ENCODE data around the gene SLC16A2.

DNA sequence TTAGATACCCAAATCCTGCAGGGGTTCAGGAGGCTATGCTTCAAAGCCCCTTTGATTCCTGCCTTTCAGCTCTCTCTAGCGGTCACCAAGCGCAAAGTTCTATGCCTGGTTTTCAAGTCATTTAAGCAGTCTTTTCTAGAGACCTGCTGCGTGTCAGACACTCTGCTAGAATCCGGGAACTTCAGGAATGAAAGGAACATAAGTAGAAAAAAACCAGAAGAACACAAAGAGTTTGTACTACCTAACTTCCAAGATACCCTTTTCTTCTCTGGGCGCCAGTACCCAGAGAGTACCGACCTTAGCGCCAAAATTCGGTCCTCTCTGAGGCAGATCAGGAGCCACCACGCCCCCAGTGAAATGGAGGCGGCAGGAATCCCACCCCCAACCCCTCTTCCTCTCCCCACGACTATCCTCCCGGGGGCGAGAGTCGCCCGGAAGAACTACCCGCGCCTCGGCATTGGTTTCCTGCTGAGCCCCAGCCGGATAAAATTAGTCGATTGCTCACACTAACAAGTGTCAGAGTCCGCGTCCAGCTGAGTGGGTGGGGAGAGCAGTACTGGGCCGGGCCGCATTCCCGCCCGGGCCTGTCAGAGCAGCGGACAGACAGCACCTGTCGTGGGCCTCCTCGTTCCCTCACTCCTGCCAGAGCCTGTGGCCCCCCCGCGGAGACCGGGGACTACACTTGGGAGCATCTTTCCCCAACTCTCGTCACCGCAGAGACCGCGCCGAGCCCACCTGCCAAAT is 114.3 kb downstream of the SLC16A2 start:
- TF ChIP-seq, protein P1, sequence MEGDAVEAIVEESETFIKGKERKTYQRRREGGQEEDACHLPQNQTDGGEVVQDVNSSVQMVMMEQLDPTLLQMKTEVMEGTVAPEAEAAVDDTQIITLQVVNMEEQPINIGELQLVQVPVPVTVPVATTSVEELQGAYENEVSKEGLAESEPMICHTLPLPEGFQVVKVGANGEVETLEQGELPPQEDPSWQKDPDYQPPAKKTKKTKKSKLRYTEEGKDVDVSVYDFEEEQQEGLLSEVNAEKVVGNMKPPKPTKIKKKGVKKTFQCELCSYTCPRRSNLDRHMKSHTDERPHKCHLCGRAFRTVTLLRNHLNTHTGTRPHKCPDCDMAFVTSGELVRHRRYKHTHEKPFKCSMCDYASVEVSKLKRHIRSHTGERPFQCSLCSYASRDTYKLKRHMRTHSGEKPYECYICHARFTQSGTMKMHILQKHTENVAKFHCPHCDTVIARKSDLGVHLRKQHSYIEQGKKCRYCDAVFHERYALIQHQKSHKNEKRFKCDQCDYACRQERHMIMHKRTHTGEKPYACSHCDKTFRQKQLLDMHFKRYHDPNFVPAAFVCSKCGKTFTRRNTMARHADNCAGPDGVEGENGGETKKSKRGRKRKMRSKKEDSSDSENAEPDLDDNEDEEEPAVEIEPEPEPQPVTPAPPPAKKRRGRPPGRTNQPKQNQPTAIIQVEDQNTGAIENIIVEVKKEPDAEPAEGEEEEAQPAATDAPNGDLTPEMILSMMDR (IDR thresholded peaks at IDR 0.05; ENCODE audit: low read depth, low read length, poor library complexity, severe bottlenecking), result no peak
- TF ChIP-seq EZH2phosphoT487 (IDR thresholded peaks at IDR 0.05; ENCODE audit: borderline replicate concordance, low read length), result no peak
